Fibroblast of lung (primary cell): ENCODE measurements around the gene BLOC1S3. TPM values are rescaled to one million over a fixed set of nuclear protein-coding genes. Genes with fewer than 3 reads are reported as not detected.

ENCODE experiments used
- DNase-seq, 2 donors: peaks; one replicate each; pipeline versions ENCODE4 v3.0.0 to v3.0.0-alpha.2; 2010; ENCODE audit warnings: low read depth in 2 of 2
- H2AFZ ChIP-seq: 2 replicates; pipeline ENCODE4 v1.5.1; 2012; ENCODE audit warnings: low read length, control low read depth, inconsistent platforms
- H3K27ac ChIP-seq: 2 replicates; pipeline ENCODE4 v1.5.1; 2011; ENCODE audit warnings: low read length, control low read depth; ENCODE audit not compliant: insufficient read depth
- H3K27me3 ChIP-seq: 2 replicates; pipeline ENCODE4 v1.5.1; 2011; ENCODE audit warnings: mild to moderate bottlenecking, low read length; ENCODE audit not compliant: control insufficient read depth, insufficient read depth
- H3K36me3 ChIP-seq: 2 replicates; pipeline ENCODE4 v1.5.1; 2011; ENCODE audit warnings: low read length; ENCODE audit not compliant: control insufficient read depth, insufficient read depth
- H3K4me1 ChIP-seq: 2 replicates; pipeline ENCODE4 v1.5.1; 2011; ENCODE audit warnings: low read length; ENCODE audit not compliant: control insufficient read depth, insufficient read depth; ENCODE audit errors: extremely low read depth
- H3K4me2 ChIP-seq: 2 replicates; pipeline ENCODE4 v1.5.1; 2011; ENCODE audit warnings: low read length, control low read depth; ENCODE audit not compliant: insufficient read depth; ENCODE audit errors: extremely low read depth
- H3K4me3 ChIP-seq, 4 experiments: fragments of 200-600 bp in 1 of 4; sonication (generic) in 1 of 4; replicated peaks in 1 of 4; 2 replicates each; pipeline ENCODE4 v1.5.1; 2011 to 2016; ENCODE audit warnings: low read length in 4 of 4, low read depth in 3 of 4, mild to moderate bottlenecking in 3 of 4, control low read depth in 2 of 4, inconsistent platforms in 1 of 4, mixed read lengths in 1 of 4; ENCODE audit not compliant: insufficient read depth in 1 of 4; ENCODE audit errors: control extremely low read depth in 1 of 4
- H3K79me2 ChIP-seq: 2 replicates; pipeline ENCODE4 v1.5.1; 2012; ENCODE audit warnings: mild to moderate bottlenecking, low read length, inconsistent platforms; ENCODE audit not compliant: control insufficient read depth, insufficient read depth
- H3K9ac ChIP-seq: 2 replicates; pipeline ENCODE4 v1.5.1; 2011; ENCODE audit warnings: mild to moderate bottlenecking, low read length, control low read depth; ENCODE audit not compliant: insufficient read depth
- H3K9me3 ChIP-seq: 2 replicates; pipeline ENCODE4 v1.5.1; 2012; ENCODE audit warnings: low read depth, low read length; ENCODE audit not compliant: control insufficient read depth, insufficient read depth
- H4K20me1 ChIP-seq: 2 replicates; pipeline ENCODE4 v1.5.1; 2011; ENCODE audit warnings: low read length; ENCODE audit not compliant: control insufficient read depth, insufficient read depth; ENCODE audit errors: extremely low read depth
- EZH2 ChIP-seq: IDR thresholded peaks from 2 replicates; pipeline ENCODE4 v1.5.1; 2012; ENCODE audit warnings: low read length, control low read depth, mild to moderate bottlenecking; ENCODE audit errors: missing control alignments
- polyA plus RNA-seq, 2 donors: library from polyadenylated mRNA; depleted of rRNA in 1 of 2; stranded (reverse) in 1 of 2; unstranded in 1 of 2; fragments of >200 nt; gene quantifications; 2 replicates each; pipeline ENCODE4 v1.2.1, GENCODE V29; 2011 to 2012; ENCODE audit warnings: missing spikeins in 1 of 2
- total RNA-seq: library from RNA; depleted of rRNA; stranded (reverse); fragments of >200 nt; gene quantifications from 2 replicates; pipeline ENCODE4 v1.2.1, GENCODE V29; 2014
- TF ChIP-seq, protein P1 (sequence below), 2 donors: IDR thresholded peaks in 1 of 2; conservative IDR thresholded peaks in 1 of 2; 1 replicate in 1 of 2; 2 replicates in 1 of 2; pipeline ENCODE4 v1.5.1; 2011 to 2012; ENCODE audit warnings: low read length in 2 of 2, control low read depth in 1 of 2, inconsistent platforms in 1 of 2, low read depth in 1 of 2, mild to moderate bottlenecking in 1 of 2

The BLOC1S3 gene
- total and polyA plus RNA-seq, 2 donors (not counting 1 experiment from before 2014, with no cell fraction given) = 3.8 to 5.6 TPM

DNA sequence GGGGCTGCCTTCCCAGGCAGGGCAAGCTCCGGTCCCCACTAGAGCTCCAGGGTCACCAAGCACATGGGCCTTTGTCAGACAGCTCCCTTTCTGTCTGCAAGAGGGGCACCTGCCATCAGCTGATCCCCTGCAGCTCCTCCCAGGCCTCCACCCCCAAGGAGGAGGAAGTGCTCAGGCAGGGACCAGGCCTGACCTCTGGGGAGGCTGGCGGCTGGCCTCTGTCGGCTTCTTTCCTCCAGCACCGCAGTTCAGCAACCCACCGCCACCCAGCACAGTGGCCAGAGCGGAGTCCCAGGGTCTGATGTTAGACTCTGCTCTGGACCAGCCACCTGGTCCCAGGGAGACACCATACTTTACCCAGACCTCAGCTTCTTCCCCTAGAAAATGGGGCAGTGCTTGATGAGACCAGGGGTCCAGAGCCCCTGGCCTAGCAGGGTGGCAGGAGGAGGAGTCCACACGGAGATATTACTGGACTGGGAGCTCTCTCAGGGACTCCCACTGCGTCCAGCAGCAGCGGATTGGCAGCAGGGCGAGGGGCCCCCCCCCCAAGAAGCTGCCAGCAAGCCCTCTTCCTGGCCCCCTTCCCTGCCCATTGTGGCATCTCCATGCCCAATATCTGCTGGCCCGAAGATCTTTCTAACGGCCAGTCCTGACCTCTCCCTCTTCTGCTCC lies 41.9 kb upstream of the BLOC1S3 start:
- Histone ChIP-seq H3K4me3 (no peak overlapping the region), H3K36me3 (peaks cover 1% of the 10 kb centered on the region), H3K79me2 (no peaks in the 10 kb centered on the region), H3K27ac (no peak overlapping the region), H3K9ac (no peak overlapping the region), H3K27me3 (no peaks in the 10 kb centered on the region), H3K9me3 (no peaks in the 10 kb centered on the region), H4K20me1 (no peaks in the 10 kb centered on the region), H3K4me1 (peaks cover 6% of the 10 kb centered on the region), H3K4me2 (no peak overlapping the region), H2AFZ (no peak overlapping the region)
- no peak for DNase-seq
- TF ChIP-seq EZH2 = no peak
- TF ChIP-seq, protein P1, sequence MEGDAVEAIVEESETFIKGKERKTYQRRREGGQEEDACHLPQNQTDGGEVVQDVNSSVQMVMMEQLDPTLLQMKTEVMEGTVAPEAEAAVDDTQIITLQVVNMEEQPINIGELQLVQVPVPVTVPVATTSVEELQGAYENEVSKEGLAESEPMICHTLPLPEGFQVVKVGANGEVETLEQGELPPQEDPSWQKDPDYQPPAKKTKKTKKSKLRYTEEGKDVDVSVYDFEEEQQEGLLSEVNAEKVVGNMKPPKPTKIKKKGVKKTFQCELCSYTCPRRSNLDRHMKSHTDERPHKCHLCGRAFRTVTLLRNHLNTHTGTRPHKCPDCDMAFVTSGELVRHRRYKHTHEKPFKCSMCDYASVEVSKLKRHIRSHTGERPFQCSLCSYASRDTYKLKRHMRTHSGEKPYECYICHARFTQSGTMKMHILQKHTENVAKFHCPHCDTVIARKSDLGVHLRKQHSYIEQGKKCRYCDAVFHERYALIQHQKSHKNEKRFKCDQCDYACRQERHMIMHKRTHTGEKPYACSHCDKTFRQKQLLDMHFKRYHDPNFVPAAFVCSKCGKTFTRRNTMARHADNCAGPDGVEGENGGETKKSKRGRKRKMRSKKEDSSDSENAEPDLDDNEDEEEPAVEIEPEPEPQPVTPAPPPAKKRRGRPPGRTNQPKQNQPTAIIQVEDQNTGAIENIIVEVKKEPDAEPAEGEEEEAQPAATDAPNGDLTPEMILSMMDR (conservative IDR thresholded peaks at IDR 0.05 in 1 of 2, IDR thresholded peaks at IDR 0.05 in 1 of 2; ENCODE audit: low read depth in 1 of 2, low read length in 2 of 2) = no peak

DNA sequence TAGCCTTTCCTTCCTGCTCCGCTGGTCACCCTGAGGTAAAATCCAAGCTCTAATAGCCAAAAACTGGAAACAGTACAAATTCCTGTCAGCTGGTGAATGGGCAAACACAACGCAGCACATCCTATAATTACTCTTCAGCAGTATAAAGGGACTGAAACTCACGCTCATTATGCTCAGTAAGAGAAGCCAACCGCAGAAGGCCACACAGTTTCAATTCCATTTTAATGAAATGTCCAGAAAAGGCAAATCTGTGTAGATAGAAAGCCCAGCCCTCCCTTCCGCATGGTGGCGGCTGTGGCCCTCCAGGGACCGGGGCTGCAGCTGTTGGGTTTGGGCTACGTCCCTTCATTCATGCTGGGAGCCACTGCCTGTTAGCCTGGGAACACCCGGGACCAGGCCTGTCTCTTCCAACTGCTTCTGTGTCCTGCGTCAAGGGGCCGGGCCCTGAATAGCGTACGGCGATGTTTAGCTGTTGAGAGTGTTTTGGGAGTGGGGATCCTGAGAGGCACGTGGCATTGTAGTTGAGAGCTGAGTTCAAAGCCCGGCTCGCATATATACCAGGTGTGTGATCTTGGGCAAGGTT lies 41.3 kb upstream of the BLOC1S3 start:
- H4K20me1 ChIP-seq = no peaks in the 10 kb centered on the region
- H3K36me3 ChIP-seq = peaks cover 4% of the 10 kb centered on the region
- H3K27me3 ChIP-seq = no peaks in the 10 kb centered on the region
- TF ChIP-seq, protein P1 (conservative IDR thresholded peaks at IDR 0.05 in 1 of 2, IDR thresholded peaks at IDR 0.05 in 1 of 2; ENCODE audit: low read depth in 1 of 2, low read length in 2 of 2) = no peak
- no peak for TF ChIP-seq EZH2
- H3K79me2 ChIP-seq = no peaks in the 10 kb centered on the region
- no peaks in the 10 kb centered on the region for H3K9me3 ChIP-seq
- no peak overlapping the region for H3K4me2 ChIP-seq
- no peak overlapping the region for H3K27ac ChIP-seq
- peaks cover 6% of the 10 kb centered on the region for H3K4me1 ChIP-seq
- H2AFZ ChIP-seq = no peak overlapping the region
- no peak overlapping the region for H3K9ac ChIP-seq
- peak in 1 of 2 donors; percentile 41 for DNase-seq
- H3K4me3 ChIP-seq = no peak overlapping the region

DNA sequence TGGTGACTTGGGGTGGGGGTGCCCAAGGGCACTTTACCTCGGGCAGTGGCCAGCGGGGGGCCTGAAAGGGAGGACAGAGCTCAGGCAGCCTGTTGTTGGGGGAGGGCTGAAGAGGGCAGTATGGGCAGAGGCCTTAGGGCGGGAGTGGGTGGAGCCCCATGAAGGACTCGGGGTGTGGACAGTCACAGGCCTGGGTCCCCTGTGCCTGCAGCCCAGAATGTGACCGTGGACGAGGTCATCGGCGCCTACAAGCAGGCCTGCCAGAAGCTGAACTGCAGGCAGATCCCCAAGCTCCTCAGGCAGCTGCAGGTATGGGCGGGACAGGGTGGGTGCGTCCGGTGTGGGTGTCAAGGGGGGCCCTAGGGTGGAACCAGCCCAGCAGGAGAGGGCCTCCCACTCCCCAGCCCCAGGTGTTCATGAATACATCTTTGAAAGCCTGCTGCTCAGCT lies 40.3 kb upstream of the BLOC1S3 start:
- Histone ChIP-seq H4K20me1 (no peaks in the 10 kb centered on the region), H3K79me2 (no peaks in the 10 kb centered on the region)

More for the DNA sequence above, 40.3 kb upstream of the BLOC1S3 start:
- TF ChIP-seq EZH2 = no peak
- TF ChIP-seq, protein P1 (conservative IDR thresholded peaks at IDR 0.05 in 1 of 2, IDR thresholded peaks at IDR 0.05 in 1 of 2; ENCODE audit: low read depth in 1 of 2, low read length in 2 of 2) = no peak
- no peak overlapping the region for H3K4me3 ChIP-seq
- no peak overlapping the region for H3K9ac ChIP-seq
- no peak overlapping the region for H3K4me2 ChIP-seq
- H3K4me1 ChIP-seq = peaks cover 6% of the 10 kb centered on the region
- no peak for DNase-seq
- peaks cover 4% of the 10 kb centered on the region for H3K36me3 ChIP-seq
- H3K9me3 ChIP-seq = no peaks in the 10 kb centered on the region
- H3K27me3 ChIP-seq = no peaks in the 10 kb centered on the region
- no peak overlapping the region for H2AFZ ChIP-seq
- no peak overlapping the region for H3K27ac ChIP-seq
